Mucosa of stomach (tissue), 1 donor: Measurements from ENCODE around the gene EXOC3L1.
A peak's percentile ranks its signal among the peaks of the same experiment; 100 is the strongest.

Source experiments
- H3K27me3 ChIP-seq: one replicate; pipeline ENCODE4 v1.7.0; 2013; ENCODE audit warnings: mild to moderate bottlenecking, low read length; ENCODE audit not compliant: control insufficient read depth, insufficient read depth
- H3K36me3 ChIP-seq: one replicate; pipeline ENCODE4 v1.7.0; 2013; ENCODE audit warnings: low read length; ENCODE audit not compliant: control insufficient read depth, insufficient read depth
- H3K4me1 ChIP-seq: one replicate; pipeline ENCODE4 v1.7.0; 2013; ENCODE audit warnings: mild to moderate bottlenecking, low read length; ENCODE audit not compliant: control insufficient read depth, insufficient read depth
- H3K4me3 ChIP-seq: one replicate; pipeline ENCODE4 v1.7.0; 2013; ENCODE audit warnings: low read length
- H3K9ac ChIP-seq: one replicate; pipeline ENCODE4 v1.7.0; 2013; ENCODE audit warnings: mild to moderate bottlenecking, low read length, moderate library complexity
- H3K9me3 ChIP-seq: one replicate; pipeline ENCODE4 v1.7.0; 2013; ENCODE audit warnings: mild to moderate bottlenecking, low read length, moderate library complexity; ENCODE audit not compliant: control insufficient read depth
- donor health status: Pancreatic carcinoma.

The EXOC3L1 gene

GRCh38 chr16:67151431-67152097, 38.4 kb downstream of the EXOC3L1 start:
- Histone ChIP-seq H3K9me3 (no peaks in the 10 kb centered on the region), H3K4me3 (no peak overlapping the region), H3K27me3 (no peaks in the 10 kb centered on the region), H3K9ac (peak overlapping the region; percentile 72), H3K36me3 (no peaks in the 10 kb centered on the region), H3K4me1 (peaks cover 23% of the 10 kb centered on the region)

GRCh38 chr16:67150833-67151396, 39.0 kb downstream of the EXOC3L1 start, which contains the start of gene B3GNT9:
Gene B3GNT9, minus strand, starts transcription at chr16:67150998. Its CDS starts 513 bp downstream, at chr16:67150485.
- no peaks in the 10 kb centered on the region for H3K9me3 ChIP-seq
- peak within 1 kb of the TSS; percentile 72 for H3K9ac ChIP-seq
- H3K27me3 ChIP-seq, result no peaks in the 10 kb centered on the region
- H3K36me3 ChIP-seq, result peaks cover 3% of the 10 kb centered on the region
- H3K4me3 ChIP-seq, result peak within 1 kb of the TSS; percentile 57
- peaks cover 16% of the 10 kb centered on the region for H3K4me1 ChIP-seq

- Histone ChIP-seq H3K4me1 (peaks cover 10% of the 10 kb centered on the region), H3K27me3 (no peaks in the 10 kb centered on the region), H3K9me3 (no peaks in the 10 kb centered on the region), H3K4me3 (peak overlapping the region; percentile 57), H3K9ac (peak overlapping the region; percentile 72), H3K36me3 (peaks cover 4% of the 10 kb centered on the region)
Measured at GRCh38 chr16:67150047-67150832, 39.7 kb downstream of the EXOC3L1 start.

- H3K4me3 ChIP-seq, result no peak overlapping the region
- H3K9ac ChIP-seq, result no peak overlapping the region
- H3K27me3 ChIP-seq, result no peaks in the 10 kb centered on the region
- no peaks in the 10 kb centered on the region for H3K9me3 ChIP-seq
- peaks cover 9% of the 10 kb centered on the region for H3K36me3 ChIP-seq
- peaks cover 10% of the 10 kb centered on the region for H3K4me1 ChIP-seq
Measured at GRCh38 chr16:67149276-67150046, 40.5 kb downstream of the EXOC3L1 start.

GRCh38 chr16:67148656-67149275, 41.2 kb downstream of the EXOC3L1 start:
- H3K27me3 ChIP-seq, result no peaks in the 10 kb centered on the region
- H3K36me3 ChIP-seq, result peaks cover 12% of the 10 kb centered on the region
- no peak overlapping the region for H3K9ac ChIP-seq
- peaks cover 10% of the 10 kb centered on the region for H3K4me1 ChIP-seq
- no peaks in the 10 kb centered on the region for H3K9me3 ChIP-seq
- H3K4me3 ChIP-seq, result no peak overlapping the region

GRCh38 chr16:67148221-67148620, 41.7 kb downstream of the EXOC3L1 start:
- H3K4me1 ChIP-seq, result peaks cover 10% of the 10 kb centered on the region
- H3K27me3 ChIP-seq, result no peaks in the 10 kb centered on the region
- H3K9ac ChIP-seq, result no peak overlapping the region
- no peaks in the 10 kb centered on the region for H3K9me3 ChIP-seq
- peaks cover 12% of the 10 kb centered on the region for H3K36me3 ChIP-seq
- no peak overlapping the region for H3K4me3 ChIP-seq

- H3K4me3 ChIP-seq, result no peak overlapping the region
- H3K9me3 ChIP-seq, result no peaks in the 10 kb centered on the region
- no peak overlapping the region for H3K9ac ChIP-seq
- H3K36me3 ChIP-seq, result peaks cover 12% of the 10 kb centered on the region
- H3K4me1 ChIP-seq, result peaks cover 10% of the 10 kb centered on the region
- no peaks in the 10 kb centered on the region for H3K27me3 ChIP-seq
Measured at GRCh38 chr16:67147437-67148140, 42.3 kb downstream of the EXOC3L1 start.

GRCh38 chr16:67146523-67147357, 43.2 kb downstream of the EXOC3L1 start:
- H3K4me3 ChIP-seq, result no peak overlapping the region
- H3K36me3 ChIP-seq, result peaks cover 16% of the 10 kb centered on the region

GRCh38 chr16:67145746-67146145, 44.2 kb downstream of the EXOC3L1 start:
- no peaks in the 10 kb centered on the region for H3K9me3 ChIP-seq
- H3K27me3 ChIP-seq, result no peaks in the 10 kb centered on the region
- peaks cover under 1% of the 10 kb centered on the region for H3K4me1 ChIP-seq
- no peak overlapping the region for H3K4me3 ChIP-seq
- peaks cover 17% of the 10 kb centered on the region for H3K36me3 ChIP-seq
- H3K9ac ChIP-seq, result no peak overlapping the region

More at GRCh38 chr16:67146523-67147357, 43.2 kb downstream of the EXOC3L1 start:
- Histone ChIP-seq H3K4me1 (peaks cover 10% of the 10 kb centered on the region), H3K9ac (no peak overlapping the region), H3K27me3 (no peaks in the 10 kb centered on the region), H3K9me3 (no peaks in the 10 kb centered on the region)

GRCh38 chr16:67144943-67145342, 45.0 kb downstream of the EXOC3L1 start:
- H3K27me3 ChIP-seq, result no peaks in the 10 kb centered on the region
- H3K9me3 ChIP-seq, result no peaks in the 10 kb centered on the region
- H3K4me1 ChIP-seq, result no peaks in the 10 kb centered on the region
- H3K36me3 ChIP-seq, result peaks cover 22% of the 10 kb centered on the region
- no peak overlapping the region for H3K9ac ChIP-seq
- H3K4me3 ChIP-seq, result no peak overlapping the region
